GM11168 (cell line): ENCODE data around the gene ZSWIM6.

Experiments
- in situ Hi-C: fragments of 300-500 bp; cut with MboI; formaldehyde crosslinking; loops from one replicate; pipeline ENCODE4 v1.12.0; 2022; ENCODE audit warnings: low sequenced_read_pairs; ENCODE audit not compliant: unreplicated experiment

ZSWIM6 gene

GRCh38 chr5:61519728-61520277, 187.7 kb downstream of the ZSWIM6 start:
- in situ Hi-C loops = no loop called here

DNA sequence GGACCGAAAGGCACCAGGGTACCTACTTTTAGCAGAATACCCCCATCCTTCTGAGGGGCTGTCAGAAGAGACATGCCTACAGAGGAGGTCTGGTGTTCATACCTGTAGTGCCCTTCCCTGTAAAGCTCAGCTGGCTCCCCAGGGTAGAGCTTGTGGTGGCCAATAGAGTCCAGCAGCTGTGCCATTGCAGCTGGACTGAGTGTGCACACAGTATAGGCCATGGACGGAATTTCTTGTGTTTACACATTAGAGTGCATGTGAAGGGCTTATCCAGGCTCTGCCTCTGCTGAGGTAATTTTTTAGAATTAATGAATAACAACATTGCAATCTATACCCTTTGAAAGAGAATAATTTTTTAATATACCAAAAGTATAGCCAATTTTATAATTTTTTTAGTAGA, 191.0 kb downstream of the ZSWIM6 start:
- in situ Hi-C loops = no loop called here

DNA sequence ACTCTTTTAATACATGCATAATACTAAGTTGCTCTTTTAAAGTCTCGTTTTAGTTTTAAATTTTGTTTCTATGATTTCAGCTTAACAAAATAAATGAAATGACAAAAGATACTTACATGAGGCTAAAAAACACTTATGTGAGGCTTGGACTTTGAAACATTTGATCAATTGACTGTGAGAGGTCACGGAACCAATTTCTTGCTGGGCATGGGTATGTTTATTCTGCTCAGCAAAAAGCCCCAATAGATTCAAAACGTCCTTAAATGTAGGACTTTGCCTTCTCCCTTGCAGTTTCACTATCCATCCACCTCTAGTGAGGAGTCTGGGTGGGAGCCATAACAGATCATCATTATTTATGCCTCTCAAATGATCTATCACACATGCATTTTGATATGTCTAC, 191.9 kb downstream of the ZSWIM6 start:
- in situ Hi-C loops = no loop called here

DNA sequence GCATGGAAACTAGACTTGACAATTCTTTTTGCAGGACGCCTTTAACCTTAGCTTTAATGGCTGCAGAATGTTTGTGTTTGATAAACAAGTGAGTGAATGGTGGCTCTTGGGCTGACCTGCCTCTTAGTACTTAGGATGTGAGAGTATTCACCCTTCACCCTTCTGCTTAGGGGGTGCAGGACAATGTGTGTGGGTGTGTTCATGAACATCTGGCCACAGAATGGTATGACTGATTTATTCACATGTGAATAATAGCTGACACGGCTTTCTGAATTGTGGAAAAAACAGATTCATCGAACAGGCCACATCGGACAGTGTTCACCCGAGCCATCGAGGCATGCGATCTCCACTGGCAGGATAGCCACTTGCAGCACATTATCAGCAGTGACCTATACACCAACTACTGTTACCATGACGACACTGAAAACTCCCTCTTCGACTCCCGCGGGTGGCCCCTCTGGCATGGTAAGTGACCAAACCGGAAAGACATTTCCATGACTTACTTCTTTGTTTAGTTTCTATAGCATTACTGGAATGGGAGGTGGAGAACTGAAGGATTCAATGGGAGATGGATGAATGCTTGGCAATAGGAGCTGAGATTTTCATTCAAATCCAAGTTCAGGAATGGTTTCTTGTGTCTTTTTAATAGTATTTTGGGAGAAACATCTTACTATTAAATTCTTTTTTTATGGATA, 193.6 kb downstream of the ZSWIM6 start:
- in situ Hi-C loops = no loop called here

DNA sequence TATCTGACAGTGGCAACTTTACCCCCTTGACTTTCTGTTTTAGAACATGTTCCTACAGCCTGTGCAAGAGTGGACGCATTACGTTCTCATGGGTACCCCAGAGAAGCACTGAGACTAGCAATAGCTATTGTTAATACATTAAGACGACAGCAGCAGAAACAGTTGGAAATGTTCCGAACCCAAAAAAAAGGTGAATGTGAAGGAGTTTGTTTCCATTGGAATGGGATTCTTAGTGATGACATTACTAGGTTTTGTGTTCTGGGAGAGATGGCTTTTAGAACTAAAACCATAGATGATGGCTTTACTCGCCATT, 194.1 kb downstream of the ZSWIM6 start:
- in situ Hi-C loops = no loop called here

DNA sequence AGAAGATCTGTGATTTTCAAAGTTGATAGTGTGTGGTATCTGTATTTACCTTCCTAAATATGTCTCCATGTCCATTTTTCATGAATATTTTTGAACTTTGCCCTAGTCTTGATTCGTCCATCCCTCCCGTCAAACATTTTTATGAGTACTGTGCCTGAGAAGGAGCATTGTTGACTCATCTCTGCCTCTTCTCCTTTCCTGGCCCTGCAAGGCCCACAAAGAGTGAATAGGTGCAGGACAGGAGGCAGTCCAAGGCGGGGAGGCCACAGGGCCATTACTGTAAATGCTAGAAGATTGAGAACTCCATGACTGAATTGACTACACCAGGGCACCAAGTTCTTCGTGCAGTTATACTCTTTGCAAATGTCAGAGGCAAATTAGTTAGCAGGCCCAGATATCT, 200.9 kb downstream of the ZSWIM6 start:
- in situ Hi-C loops = no loop called here

DNA sequence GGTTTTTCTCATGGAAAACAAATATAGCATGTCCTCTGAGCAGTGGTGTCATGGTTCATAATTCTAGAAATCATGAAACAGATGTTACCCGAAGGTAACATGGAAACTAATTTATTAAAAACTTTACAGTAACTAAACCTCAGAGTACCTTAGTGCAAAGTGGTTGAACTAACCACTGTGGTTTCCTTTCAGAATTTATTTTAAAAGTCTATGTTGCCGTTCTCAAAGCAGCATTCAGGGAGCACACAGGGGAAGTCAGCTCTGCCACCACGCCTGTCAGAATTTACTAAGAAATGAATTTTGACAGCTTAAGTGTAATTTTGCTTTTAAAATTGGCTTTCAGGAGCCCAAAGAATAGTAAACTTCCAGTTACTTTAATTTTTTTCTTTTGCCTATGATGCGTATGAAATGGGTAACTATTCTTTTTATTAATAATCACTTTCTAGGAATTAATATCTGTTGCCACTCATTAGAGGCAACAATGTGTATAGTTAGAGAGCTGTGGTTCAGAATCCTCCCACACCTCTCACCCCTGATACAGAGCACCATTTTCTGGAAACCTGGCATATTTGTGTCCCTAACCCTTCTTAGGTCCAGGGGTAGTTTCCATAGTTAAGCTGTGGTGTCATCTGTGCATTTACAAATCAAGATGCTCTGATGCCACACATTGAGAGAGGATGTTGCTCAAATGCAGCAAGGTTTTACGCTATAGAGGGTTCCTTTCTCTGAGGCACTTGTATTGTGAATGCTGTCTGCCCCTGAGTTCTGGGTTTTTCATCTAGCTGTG, 202.6 kb downstream of the ZSWIM6 start:
- in situ Hi-C loops = no loop called here

GRCh38 chr5:61535828-61536227, 203.8 kb downstream of the ZSWIM6 start:
- in situ Hi-C loops = no loop called here

DNA sequence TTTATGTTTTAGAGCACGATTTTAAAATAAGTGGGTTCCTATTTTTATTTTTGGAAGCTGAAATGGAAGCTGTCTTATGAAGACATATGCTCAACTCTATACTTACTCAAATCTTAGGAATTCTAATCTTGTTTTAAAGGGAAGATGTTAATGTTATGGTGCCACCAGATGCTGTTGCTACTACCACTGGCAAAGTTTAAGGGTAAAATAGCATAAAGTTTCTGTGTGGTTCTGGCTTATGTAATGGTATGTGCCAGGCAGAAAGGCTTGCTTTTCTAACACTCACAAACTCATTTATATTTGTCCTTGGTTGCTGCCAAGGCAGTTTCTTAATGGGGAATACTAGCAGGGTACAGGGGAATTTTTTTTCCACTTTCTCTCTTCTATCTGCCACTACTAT, 204.9 kb downstream of the ZSWIM6 start:
- in situ Hi-C loops = no loop called here

- in situ Hi-C loops = no loop called here
These were observed 206.9 kb downstream of the ZSWIM6 start for GRCh38 chr5:61538722-61539501.

DNA sequence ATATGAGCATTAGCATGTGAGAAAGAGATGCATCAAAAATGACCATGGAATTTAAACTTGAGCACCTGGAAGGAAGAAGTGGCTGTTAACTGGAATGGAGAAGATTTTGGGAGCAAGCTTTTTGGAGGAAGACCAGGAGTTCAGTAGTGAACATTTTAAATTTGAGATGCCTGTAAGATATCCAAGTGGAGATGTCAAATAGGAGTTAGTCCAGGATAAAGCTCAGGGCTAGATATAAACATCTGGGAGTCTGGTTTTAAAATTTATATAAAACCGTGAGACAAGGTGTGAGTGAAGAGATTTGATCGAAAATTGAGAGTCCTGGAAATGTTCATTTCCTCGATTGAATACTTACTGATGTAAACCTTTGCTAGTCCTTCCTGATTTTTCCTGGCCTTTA, 217.5 kb downstream of the ZSWIM6 start:
- in situ Hi-C loops = no loop called here

DNA sequence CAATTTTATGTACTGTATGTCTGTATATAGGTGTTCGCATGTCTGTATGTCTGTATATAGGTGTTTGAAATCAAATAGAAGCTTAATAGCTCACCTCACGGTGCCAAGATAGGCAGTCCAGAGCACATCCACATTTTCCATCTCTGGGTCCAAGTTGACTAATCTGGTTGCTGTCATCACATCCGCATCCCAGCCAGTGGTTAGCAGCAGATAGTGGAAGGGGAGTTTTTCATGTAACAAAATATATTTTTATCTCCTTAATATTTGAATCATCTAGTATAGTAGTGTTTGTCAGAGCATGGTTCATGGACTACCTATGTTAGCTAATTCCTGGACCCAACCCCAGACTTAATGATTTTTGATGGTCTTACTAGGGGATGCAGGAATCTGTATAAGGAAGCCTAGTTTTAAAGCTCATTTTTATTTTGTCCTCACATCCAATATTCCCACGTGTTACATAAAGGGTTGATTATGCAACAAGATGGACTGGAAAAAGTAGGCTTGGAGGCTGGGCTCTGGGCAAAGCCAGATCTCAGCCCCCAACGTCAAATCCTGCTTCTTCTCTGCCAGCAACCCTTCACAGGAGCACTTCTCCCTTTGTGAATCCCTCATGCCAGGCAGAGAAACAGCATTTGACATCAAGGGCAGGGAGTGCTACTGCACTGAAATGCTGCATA, 219.7 kb downstream of the ZSWIM6 start:
- in situ Hi-C loops = no loop called here

- in situ Hi-C loops = no loop called here
These were observed 227.1 kb downstream of the ZSWIM6 start for GRCh38 chr5:61559146-61559545.

DNA sequence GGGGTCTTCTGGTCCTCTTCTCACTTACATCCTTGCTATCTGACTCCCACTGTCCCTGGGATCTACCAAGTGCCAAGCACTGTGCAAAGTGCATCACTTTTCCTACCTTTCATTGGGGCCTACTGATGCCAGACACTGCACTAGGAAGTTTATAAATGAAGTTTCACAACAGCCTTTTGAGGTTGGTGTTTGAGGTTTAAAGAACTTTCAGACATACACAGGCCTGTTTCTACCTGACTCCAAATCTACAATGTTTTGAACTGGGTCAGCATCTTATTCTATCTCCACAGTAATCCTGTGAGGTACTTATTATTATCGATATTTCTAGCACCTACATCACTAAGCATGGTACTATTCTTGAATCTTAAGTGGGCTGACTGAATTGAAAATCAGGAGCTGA, 227.7 kb downstream of the ZSWIM6 start:
- in situ Hi-C loops = no loop called here

DNA sequence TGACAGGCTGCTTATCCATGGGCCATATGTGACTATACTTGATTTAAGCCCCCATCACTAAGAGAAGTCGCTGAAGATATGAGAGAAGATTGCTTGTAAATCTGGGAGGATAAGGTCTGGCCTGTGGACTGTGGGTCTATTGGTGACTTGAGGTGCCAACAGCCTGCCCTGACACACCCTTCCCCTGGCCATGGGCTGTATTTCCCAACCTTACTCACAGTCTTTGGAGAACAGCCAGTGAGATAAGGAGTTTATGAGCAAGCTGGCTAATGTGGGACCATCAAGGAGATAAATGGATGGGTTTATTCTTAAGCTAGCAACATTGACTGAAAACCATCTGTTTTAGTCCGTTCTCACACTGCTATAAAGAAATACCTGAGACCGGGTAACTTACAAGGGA, 231.3 kb downstream of the ZSWIM6 start:
- in situ Hi-C loops = no loop called here

- in situ Hi-C loops = no loop called here
These were observed 235.3 kb downstream of the ZSWIM6 start for GRCh38 chr5:61567337-61567736.

DNA sequence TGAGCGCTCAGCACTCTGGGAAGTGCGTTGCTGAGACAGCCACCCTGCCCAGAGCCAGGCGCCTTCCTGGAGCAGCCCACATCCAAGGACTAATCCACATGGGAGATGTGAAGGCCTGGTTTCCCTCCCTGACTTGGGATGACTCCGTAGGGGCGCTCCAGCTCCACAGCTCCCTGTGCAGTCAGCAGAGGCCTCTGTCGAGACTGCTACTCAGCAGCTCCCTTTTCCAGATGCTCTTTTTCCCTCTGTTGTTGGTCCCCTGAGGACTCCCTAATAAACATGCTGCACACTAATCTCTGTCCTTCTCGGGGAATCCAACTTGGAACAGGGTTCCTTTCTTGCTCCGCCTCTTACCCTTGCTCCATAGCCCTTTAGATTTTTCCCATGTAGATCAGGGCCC, 237.3 kb downstream of the ZSWIM6 start:
- in situ Hi-C loops = no loop called here

DNA sequence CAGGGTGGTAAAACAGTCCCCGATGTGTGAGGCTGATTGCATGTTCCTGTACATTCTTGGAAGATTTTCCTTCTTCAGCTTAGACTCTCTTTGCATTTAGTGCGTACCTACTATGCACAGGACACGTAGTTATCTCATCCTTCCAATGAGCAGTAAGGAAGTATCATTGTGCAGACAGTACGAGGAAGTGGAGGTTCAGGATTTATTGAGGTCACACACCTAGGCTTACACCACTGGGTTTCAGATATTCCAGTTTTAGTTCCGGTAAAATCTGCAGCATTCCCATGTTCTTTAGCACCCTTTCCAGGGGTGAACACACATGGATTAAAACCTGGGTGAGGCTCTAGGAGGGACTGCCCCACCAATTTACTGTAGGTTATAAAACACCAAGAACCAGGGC, 238.7 kb downstream of the ZSWIM6 start:
- in situ Hi-C loops = no loop called here

- in situ Hi-C loops = no loop called here
These were observed 240.9 kb downstream of the ZSWIM6 start for GRCh38 chr5:61572959-61573358.

DNA sequence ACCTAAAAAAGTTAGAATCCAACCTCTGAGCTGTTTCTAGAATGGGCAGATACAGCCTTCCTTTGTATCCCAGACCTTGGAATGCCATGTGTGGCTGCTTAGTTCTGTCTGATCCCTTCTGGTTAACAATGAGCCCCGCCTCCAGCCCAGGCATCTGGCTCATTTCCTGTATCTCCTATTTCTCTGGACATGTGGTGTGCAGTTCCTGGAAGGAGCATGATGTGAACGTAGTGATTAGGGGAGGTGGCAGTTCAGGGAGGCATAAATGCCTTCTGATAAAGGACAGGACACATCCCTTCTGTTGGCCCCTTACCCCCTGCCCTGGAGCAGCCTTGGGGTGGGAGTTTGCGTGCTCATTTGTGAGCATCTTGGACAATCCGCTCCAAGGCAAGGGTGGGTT, 243.0 kb downstream of the ZSWIM6 start:
- in situ Hi-C loops = no loop called here

DNA sequence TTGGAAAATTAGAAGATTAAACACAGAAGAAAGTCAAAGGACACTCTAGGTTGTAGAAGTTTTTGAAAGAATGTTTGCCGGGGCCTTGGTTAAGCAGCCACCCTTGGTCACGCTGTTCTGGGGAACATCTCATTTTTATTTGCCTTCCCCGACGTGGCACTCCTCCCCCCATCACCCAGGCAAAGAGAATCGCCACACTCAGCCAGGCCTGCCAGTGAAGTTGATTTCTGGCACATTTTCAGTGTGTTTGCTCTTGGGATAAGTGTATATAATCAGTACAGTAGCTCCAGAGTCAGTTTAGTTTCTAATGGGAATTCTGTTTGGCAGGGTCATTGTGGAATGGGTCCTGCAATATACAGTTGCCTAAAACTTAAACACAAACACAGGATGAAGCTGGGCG, 243.5 kb downstream of the ZSWIM6 start:
- in situ Hi-C loops = no loop called here
